ENCODE data around the gene CNTNAP2.

GRCh38 chr7:147276106-147276505 is 1159.5 kb downstream of the CNTNAP2 start:
- TF ChIP-seq, protein P1, sequence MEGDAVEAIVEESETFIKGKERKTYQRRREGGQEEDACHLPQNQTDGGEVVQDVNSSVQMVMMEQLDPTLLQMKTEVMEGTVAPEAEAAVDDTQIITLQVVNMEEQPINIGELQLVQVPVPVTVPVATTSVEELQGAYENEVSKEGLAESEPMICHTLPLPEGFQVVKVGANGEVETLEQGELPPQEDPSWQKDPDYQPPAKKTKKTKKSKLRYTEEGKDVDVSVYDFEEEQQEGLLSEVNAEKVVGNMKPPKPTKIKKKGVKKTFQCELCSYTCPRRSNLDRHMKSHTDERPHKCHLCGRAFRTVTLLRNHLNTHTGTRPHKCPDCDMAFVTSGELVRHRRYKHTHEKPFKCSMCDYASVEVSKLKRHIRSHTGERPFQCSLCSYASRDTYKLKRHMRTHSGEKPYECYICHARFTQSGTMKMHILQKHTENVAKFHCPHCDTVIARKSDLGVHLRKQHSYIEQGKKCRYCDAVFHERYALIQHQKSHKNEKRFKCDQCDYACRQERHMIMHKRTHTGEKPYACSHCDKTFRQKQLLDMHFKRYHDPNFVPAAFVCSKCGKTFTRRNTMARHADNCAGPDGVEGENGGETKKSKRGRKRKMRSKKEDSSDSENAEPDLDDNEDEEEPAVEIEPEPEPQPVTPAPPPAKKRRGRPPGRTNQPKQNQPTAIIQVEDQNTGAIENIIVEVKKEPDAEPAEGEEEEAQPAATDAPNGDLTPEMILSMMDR (conservative IDR thresholded peaks at IDR 0.05), result no peak
- no peak for TF ChIP-seq ZFX (IDR thresholded peaks at IDR 0.05)

All from C4-2B (cell line).